Vagina (tissue), 2 donors: ENCODE measurements around the gene KCNIP2.

Experiments
- CTCF ChIP-seq, 3 experiments: fragments of 450-650 bp in 2 of 3; fragments of 200-600 bp in 1 of 3; sonication (generic) in 1 of 3; IDR thresholded peaks; one replicate each; pipeline ENCODE4 v1.5.1; 2017 to 2019; ENCODE audit warnings: antibody characterized with exemption in 3 of 3, mild to moderate bottlenecking in 2 of 3, moderate library complexity in 2 of 3
- POLR2A ChIP-seq, 2 donors: fragments of 450-650 bp; IDR thresholded peaks; one replicate each; pipeline ENCODE4 v1.6.1; 2017; ENCODE audit warnings: antibody characterized with exemption in 2 of 2, mild to moderate bottlenecking in 2 of 2, moderate library complexity in 2 of 2
- POLR2AphosphoS5 ChIP-seq, 2 donors: sonication (generic); formaldehyde crosslinking; IDR thresholded peaks; one replicate each; pipeline ENCODE4 v1.9.0; 2017; ENCODE audit warnings: antibody characterized with exemption in 2 of 2, mild to moderate bottlenecking in 2 of 2, low read depth in 1 of 2; ENCODE audit not compliant: insufficient read depth in 1 of 2

GRCh38 chr10:101785801-101786200 lies 57.8 kb downstream of the KCNIP2 start:
- no peak for TF ChIP-seq POLR2A (IDR thresholded peaks at IDR 0.05)
- TF ChIP-seq CTCF (IDR thresholded peaks at IDR 0.05) = no peak
- no peak for TF ChIP-seq POLR2AphosphoS5 (IDR thresholded peaks at IDR 0.05; ENCODE audit: insufficient read depth in 1 of 2, low read depth in 1 of 2)
